22Rv1 (cell line): ENCODE results near the gene PLB1.

Source experiments
- H3K27ac ChIP-seq: fragments of 450-650 bp; 2 replicates; pipeline ENCODE4 v1.5.1; 2017
- CTCF ChIP-seq: fragments of 450-650 bp; IDR thresholded peaks from 2 replicates; pipeline ENCODE4 v1.5.1; 2017; ENCODE audit warnings: mild to moderate bottlenecking
- ZFX ChIP-seq: fragments of 450-650 bp; IDR thresholded peaks from 2 replicates; pipeline ENCODE4 v1.6.1; 2017; ENCODE audit warnings: antibody characterized with exemption, borderline replicate concordance

Gene PLB1

GRCh38 chr2:28654663-28655320 is 158.9 kb downstream of the PLB1 start:
- TF ChIP-seq CTCF (no peak), ZFX (no peak)
- no peak overlapping the region for H3K27ac ChIP-seq

DNA sequence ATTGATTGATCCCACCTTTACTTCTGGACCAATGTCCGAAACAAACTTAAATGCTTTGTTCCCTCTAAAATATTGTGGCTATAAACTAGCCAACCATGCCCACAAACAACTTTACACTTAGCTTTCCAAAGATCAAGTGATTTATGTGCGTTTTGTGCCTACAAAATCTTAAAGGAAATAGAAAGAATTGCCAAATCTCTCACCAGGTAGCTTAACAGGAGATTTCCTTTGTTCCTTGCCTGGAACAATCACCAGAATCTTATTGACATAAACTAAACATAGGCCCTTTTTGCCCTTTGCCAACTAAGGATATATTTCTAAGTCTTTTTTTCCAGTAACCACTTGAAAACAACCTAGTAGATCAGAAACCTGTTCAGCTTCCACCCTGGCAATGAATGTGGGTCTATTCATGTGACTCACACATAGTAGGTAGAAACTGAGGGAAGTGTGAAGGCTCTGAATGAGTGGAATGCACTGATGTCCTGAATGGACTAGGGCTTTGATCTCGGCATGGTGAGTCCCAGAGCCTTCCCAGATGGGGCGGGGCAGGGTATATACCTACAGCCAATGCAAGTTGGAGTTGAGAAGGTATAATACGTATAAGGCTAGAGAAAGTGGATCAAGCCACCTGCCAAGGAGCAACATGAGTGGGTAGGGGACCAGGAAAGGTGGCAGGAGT is 161.2 kb downstream of the PLB1 start:
- TF ChIP-seq CTCF (no peak), ZFX (no peak)
- no peak overlapping the region for H3K27ac ChIP-seq

DNA sequence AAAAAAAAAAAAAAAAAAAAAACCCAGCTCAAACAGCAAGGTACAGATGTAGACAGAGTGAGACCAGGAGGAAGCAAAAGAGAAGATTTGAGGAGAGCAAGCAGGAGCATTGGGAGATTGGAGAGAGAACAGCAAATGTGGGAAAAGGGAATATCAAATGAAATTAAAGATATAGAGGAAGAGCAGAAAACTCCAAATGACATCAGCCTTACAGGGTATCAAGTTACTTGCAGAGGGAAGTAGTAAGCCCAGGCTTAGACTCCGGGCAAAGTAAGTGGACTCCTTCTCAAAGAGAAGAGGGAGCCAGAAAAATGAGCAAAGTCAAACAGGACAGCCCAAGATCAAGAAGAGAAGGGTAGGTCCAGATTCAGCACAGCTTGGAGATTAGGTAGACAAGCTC is 162.5 kb downstream of the PLB1 start:
- no peak overlapping the region for H3K27ac ChIP-seq
- TF ChIP-seq CTCF (no peak), ZFX (no peak)

DNA sequence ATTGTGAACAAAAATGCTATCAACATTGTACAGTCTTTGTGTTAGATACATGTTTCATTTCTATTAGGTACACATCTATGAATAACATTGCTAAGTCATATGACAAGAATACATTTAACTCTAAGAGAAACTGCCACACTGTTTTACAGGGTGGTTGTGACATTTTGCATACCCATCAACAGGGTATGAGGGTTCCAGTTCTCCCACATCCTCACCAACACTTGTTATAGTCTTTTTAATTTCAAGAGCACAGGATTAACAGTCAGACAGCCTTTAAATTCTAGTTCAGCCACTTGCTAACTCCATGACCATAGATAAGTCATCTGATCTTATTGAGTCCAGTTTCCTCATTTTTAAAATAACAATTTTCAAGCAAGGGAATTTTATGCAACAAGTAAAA is 163.3 kb downstream of the PLB1 start:
- TF ChIP-seq CTCF (no peak), ZFX (no peak)

GRCh38 chr2:28661589-28662001 is 165.7 kb downstream of the PLB1 start:
- H3K27ac ChIP-seq, result peak overlapping the region; percentile 5; the same call in 1 of the 2 replicates
- TF ChIP-seq CTCF (no peak), ZFX (no peak)

More for the DNA sequence above, 163.3 kb downstream of the PLB1 start:
- H3K27ac ChIP-seq, result no peak overlapping the region

GRCh38 chr2:28662044-28662443 is 166.2 kb downstream of the PLB1 start:
- TF ChIP-seq CTCF (no peak), ZFX (no peak)
- peak overlapping the region; percentile 5; the same call in 1 of the 2 replicates for H3K27ac ChIP-seq
